ENCODE measurements around the gene ELAVL3.

DNA sequence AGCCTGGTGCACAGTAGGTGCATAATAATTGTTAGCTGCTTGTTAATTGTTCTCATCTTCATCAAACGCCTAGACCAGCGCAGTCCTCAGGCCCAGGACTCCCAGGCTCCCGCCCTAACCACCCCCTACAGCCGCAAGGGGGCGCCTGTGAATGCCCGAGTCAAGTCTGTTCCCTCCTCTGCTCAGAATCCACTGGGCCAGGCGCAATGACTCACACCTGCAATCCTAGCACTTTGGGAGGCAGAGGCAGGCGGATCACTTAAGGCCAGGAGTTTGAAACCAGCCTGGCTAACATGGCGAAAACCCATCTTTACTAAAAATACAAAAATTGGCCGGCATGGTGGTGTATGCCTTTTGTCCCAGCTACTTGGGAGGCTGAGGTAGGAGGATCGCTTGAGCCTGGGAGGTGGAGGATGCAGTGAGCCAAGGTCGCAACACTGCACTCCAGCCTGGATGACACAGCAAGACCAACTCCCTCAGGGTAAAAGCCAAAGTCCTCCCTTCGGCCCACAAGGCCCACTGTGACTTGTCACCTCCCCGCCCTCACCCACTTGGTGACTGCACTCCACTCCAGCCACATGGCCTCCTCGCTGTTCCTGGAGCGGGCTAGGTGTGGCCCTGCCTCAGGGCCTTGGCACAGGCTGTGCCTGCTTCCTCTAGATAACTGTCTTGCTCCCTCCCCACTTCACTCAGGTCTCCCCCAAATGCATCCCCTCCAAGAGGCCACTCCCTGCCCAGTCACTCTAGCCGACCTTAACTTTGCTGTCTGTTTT, 15.7 kb upstream of the ELAVL3 start:
- TF ChIP-seq, protein P1, sequence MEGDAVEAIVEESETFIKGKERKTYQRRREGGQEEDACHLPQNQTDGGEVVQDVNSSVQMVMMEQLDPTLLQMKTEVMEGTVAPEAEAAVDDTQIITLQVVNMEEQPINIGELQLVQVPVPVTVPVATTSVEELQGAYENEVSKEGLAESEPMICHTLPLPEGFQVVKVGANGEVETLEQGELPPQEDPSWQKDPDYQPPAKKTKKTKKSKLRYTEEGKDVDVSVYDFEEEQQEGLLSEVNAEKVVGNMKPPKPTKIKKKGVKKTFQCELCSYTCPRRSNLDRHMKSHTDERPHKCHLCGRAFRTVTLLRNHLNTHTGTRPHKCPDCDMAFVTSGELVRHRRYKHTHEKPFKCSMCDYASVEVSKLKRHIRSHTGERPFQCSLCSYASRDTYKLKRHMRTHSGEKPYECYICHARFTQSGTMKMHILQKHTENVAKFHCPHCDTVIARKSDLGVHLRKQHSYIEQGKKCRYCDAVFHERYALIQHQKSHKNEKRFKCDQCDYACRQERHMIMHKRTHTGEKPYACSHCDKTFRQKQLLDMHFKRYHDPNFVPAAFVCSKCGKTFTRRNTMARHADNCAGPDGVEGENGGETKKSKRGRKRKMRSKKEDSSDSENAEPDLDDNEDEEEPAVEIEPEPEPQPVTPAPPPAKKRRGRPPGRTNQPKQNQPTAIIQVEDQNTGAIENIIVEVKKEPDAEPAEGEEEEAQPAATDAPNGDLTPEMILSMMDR (IDR thresholded peaks at IDR 0.05), result no peak
- no peak for TF ChIP-seq POLR2A (IDR thresholded peaks at IDR 0.05)

Data from lower leg skin (tissue), 3 donors.